CD4-positive, alpha-beta T cell treated with Interleukin-15 for 1 hour (primary cell): ENCODE results near the gene HSD17B4.
"Not testable (repeated sequence)": the region's sequence is repeated elsewhere in the genome, so short reads cannot be mapped to it uniquely, and the experiment has no call there.

Experiments used
- DNase-seq: peaks from one replicate; pipeline ENCODE4 v3.0.0-alpha.2; 2020

The HSD17B4 gene

GRCh38 chr5:119484884-119485283 lies 32.6 kb downstream of the HSD17B4 start:
- DNase-seq = no peak

GRCh38 chr5:119501671-119502179 lies 49.4 kb downstream of the HSD17B4 start:
- no peak for DNase-seq

DNA sequence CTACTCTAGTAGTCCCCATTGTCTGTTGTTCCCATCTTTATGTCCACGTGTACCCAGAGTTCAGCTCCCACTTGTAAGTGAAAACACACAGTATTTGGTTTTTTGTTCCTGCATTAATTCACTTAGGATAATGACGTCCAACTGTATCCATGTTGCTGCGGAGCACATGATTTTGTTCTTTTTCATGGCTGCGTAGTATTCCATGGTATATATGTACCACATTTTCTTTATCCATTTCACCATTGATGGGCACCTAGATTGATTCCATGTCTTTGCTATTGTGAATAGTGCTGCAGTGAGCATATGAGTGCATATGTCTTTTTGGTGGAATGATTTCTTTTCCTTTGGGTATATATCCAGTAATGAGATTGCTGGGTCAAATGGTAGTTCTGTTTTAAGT lies 51.6 kb downstream of the HSD17B4 start:
- DNase-seq = not testable (repeated sequence)

DNA sequence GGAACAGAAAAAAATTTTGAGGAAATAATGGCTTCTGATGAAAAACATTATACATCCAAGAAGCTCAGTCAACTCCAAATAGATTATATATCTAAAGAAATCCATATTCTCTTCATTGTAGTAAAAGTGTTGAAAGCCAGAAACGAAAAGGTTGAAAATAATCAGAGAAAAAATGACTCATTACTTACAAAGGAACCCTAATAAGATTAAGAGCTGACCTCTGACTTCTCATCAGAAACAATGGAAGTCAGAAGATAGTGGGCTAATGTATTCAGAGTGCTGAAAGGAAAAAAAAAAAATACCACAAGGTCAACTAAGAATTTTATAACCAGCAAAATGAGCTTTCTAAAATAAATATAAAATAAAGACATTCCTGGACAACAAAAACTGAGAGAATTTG lies 60.0 kb downstream of the HSD17B4 start:
- DNase-seq = no peak

DNA sequence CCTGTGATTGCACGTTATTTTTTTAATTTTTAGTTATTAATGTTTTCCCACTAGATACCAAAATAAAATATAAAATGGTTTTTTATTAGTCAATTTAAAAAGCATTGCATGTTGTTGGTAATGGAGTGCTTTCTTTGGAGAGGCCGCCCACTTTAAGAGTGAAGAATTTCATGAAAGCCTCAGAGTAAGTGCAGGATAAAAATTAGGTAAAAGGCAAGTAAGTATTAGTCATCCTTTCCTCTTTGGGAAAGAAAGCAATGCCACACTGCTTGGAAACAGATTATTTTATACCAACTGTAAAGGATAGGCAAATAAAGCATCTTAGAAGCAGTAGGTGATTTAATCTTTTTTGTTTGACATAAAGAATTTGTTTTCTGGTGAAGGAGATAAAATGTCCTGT lies 62.9 kb downstream of the HSD17B4 start:
- no peak for DNase-seq

- not testable (repeated sequence) for DNase-seq
These were observed 64.8 kb downstream of the HSD17B4 start for GRCh38 chr5:119517115-119517514.

DNA sequence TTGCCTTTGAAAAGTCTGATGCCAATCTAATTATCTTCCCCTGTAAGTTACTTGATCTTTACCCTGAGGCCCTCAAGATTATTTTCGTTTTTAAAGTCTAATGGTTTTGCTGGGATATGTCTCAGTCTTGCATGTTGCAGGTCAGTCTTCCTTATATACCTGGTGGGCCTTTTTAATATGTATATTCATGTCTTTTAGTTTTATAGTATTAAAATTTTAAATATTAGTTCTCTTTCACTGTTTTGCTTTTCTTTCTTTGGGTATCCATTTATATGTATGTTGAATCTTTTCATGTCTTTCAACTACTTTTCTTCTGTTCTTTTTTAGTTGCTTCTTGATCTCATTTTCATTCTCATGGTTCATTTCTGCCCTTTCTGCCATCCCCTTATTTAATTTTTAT lies 68.9 kb downstream of the HSD17B4 start:
- no peak for DNase-seq

GRCh38 chr5:119522841-119523240 lies 70.5 kb downstream of the HSD17B4 start:
- DNase-seq = no peak

GRCh38 chr5:119524485-119524884 lies 72.2 kb downstream of the HSD17B4 start:
- no peak for DNase-seq

DNA sequence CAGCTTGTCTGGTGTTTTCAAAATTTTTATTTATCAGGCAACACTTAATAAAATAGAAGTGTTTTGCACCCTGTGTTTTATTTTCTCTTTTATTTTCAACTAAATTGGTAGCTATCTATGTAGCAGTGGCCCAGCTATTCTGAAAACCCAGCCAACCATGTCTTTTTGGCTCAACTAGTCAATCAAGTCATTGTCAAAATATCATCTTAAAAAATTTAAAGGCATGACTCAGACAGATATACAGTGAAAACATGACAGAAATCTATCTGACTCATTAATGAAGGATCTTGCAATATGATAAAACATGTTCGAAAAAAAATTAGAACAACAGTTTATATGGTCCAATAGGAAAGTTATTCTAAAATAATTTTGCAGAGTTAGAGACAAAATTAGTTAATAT lies 75.1 kb downstream of the HSD17B4 start:
- no peak for DNase-seq

GRCh38 chr5:119529811-119530210 lies 77.5 kb downstream of the HSD17B4 start:
- no peak for DNase-seq

DNA sequence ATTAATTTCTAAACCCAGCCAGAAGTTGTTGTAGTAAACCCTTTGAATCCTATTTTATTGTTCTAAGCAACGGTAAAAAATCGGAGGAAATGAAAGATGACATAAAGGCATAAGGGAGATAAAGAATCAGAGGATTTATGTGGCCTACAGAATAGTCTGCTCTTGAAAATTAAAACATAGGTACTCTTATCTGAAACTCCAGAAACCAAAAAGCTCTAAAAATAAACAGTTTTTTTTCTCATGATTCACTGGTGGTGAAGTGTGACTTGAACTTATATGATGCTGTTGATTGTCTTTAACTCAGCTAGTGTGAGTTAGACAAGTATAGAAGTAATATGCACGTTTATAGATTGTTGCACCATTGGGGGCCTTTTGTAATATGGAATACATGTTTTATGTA lies 80.3 kb downstream of the HSD17B4 start:
- DNase-seq = no peak

GRCh38 chr5:119537704-119538103 lies 85.4 kb downstream of the HSD17B4 start:
- no peak for DNase-seq

GRCh38 chr5:119541716-119542115 lies 89.4 kb downstream of the HSD17B4 start:
- DNase-seq = no peak

DNA sequence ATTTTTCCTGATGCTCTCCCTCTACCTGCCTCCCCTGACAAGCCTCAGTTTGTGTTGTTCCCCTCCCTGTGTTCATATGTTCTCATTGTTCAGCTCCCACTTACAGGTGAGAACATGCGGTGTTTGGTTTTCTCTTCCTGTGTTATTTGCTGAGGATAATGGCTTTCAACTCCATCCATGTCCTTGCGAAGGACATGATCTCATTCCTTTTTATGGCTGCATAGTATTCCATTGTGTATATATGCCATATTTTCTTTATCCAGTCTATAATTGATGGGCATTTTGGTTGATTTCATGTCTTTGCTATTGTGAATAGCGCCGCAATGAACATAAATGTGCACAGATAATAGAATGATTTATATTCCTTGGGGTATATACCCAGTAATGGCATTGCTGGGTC lies 99.5 kb downstream of the HSD17B4 start:
- DNase-seq = no peak

DNA sequence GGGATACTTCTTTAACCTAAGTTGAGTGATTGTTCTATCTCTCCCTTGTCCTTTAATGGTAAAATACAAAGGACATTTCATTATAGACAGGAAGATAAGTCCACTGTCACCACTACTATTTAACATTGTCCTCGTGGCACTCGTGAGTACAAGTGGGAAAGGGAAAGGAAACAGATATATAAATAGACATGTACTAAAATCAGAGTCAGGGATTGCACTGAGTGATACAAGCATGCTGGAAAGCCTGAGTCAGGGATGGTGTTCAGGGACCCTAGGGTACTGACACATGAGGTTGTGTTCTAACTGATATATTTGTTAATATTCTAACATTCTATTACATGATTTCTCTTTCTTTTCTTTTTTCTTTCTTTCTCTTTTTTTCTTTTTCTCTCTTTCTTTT lies 102.3 kb downstream of the HSD17B4 start:
- no peak for DNase-seq

- DNase-seq = no peak
These were observed 118.6 kb downstream of the HSD17B4 start for GRCh38 chr5:119570910-119571309.

DNA sequence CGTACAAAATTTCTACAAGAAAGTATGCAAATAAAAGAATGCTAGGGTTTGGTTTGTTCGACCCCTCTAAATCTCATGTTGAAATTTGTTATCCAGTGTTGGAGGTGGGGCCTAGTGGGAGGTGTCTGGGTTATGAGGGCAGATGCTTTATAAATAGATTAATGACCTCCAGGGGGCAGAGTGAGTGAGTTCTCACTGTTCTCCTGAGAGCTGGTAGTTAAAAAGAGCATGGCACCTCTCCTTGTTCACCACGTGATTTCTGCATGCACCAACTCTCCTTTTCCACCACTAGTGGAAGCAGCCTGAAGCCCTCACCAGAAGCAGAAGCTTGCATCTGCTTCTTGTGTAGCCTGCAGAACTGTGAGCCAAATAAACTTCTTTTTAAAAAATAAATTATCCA lies 126.6 kb downstream of the HSD17B4 start:
- DNase-seq = no peak

DNA sequence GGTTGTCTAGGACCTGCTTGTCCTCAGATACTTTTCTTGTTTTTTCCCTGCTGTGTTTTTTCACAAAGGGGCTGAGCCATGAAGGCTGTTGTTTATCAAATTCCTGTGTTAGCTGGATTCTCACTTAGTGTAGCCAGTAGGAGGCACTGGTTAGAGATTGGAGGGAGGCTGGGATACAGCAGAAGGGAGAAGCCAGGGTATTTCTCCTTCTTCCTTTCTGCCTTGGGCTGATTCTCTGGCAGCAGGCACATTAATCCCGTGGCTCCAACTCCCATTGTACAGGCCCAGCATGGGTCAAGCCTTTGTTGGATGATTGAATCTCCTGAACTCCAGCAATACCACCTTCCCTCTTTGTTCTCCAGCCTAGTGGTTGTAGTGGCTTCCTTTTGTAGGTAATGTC lies 130.7 kb downstream of the HSD17B4 start:
- DNase-seq = no peak

GRCh38 chr5:119583684-119584083 lies 131.4 kb downstream of the HSD17B4 start:
- DNase-seq = no peak
